ENCODE data around the gene PRLR. TPM values are rescaled to one million over a fixed set of nuclear protein-coding genes. Genes with fewer than 3 reads are reported as not detected.

PRLR gene
- total and polyA plus RNA-seq, 4 donors = 3.5 to 44.5 (median 14.3) TPM

GRCh38 chr5:35201291-35201690 is 29.0 kb downstream of the PRLR start:
- H3K4me3 ChIP-seq (ENCODE audit: low read depth in 1 of 3, low read length in 3 of 3) = no peak overlapping the region
- WGBS = 93% methylated on average over 2 of the region's 2 CpGs
- DNase-seq (ENCODE audit: low spot score) = no peak
- H3K27me3 ChIP-seq (ENCODE audit: control insufficient read depth in 4 of 4, insufficient read depth in 4 of 4, low read length in 3 of 4) = no peaks in the 10 kb centered on the region
- no peak for TF ChIP-seq NR2F2 (IDR thresholded peaks at IDR 0.05)
- TF ChIP-seq FOXA2 (IDR thresholded peaks at IDR 0.05) = no peak
- peaks cover 3 to 16% (median 16%) of the 10 kb centered on the region in 4 donors for H3K4me1 ChIP-seq (ENCODE audit: control insufficient read depth in 4 of 4, insufficient read depth in 4 of 4, low read length in 3 of 4)
- H3K9ac ChIP-seq (ENCODE audit: low read depth in 1 of 2, low read length in 2 of 2) = no peak overlapping the region
- H3K9me3 ChIP-seq (ENCODE audit: control insufficient read depth in 4 of 4, low read length in 3 of 4) = no peaks in the 10 kb centered on the region
- no peaks in the 10 kb centered on the region for H3K36me3 ChIP-seq (ENCODE audit: control insufficient read depth in 4 of 4, insufficient read depth in 3 of 4, low read depth in 1 of 4, low read length in 3 of 4)
- H3K27ac ChIP-seq (ENCODE audit: low read depth in 1 of 2, low read length in 2 of 2) = no peak overlapping the region

- H3K4me3 ChIP-seq (ENCODE audit: low read depth in 1 of 3, low read length in 3 of 3) = no peak overlapping the region
- H3K36me3 ChIP-seq (ENCODE audit: control insufficient read depth in 4 of 4, insufficient read depth in 3 of 4, low read depth in 1 of 4, low read length in 3 of 4) = no peaks in the 10 kb centered on the region
- H3K27me3 ChIP-seq (ENCODE audit: control insufficient read depth in 4 of 4, insufficient read depth in 4 of 4, low read length in 3 of 4) = no peaks in the 10 kb centered on the region
- H3K27ac ChIP-seq (ENCODE audit: low read depth in 1 of 2, low read length in 2 of 2) = no peak overlapping the region
- DNase-seq (ENCODE audit: low spot score) = no peak
- peaks cover 3 to 16% (median 16%) of the 10 kb centered on the region in 4 donors for H3K4me1 ChIP-seq (ENCODE audit: control insufficient read depth in 4 of 4, insufficient read depth in 4 of 4, low read length in 3 of 4)
- H3K9me3 ChIP-seq (ENCODE audit: control insufficient read depth in 4 of 4, low read length in 3 of 4) = no peaks in the 10 kb centered on the region
- no peak overlapping the region for H3K9ac ChIP-seq (ENCODE audit: low read depth in 1 of 2, low read length in 2 of 2)
- TF ChIP-seq NR2F2 (IDR thresholded peaks at IDR 0.05) (no peak), FOXA2 (IDR thresholded peaks at IDR 0.05) (no peak), REST (IDR thresholded peaks at IDR 0.05) (no peak), GABPA (IDR thresholded peaks at IDR 0.05 in 1 of 2, conservative IDR thresholded peaks at IDR 0.05 in 1 of 2) (no peak), HNF4G (IDR thresholded peaks at IDR 0.05) (no peak), TAF1 (conservative IDR thresholded peaks at IDR 0.05) (no peak), HNF4A (conservative IDR thresholded peaks at IDR 0.05) (no peak), SP1 (IDR thresholded peaks at IDR 0.05) (no peak), ZBTB33 (IDR thresholded peaks at IDR 0.05) (no peak), CTCF (IDR thresholded peaks at IDR 0.05; ENCODE audit: low read depth, low read length, missing input control) (no peak), JUND (IDR thresholded peaks at IDR 0.05) (no peak), RXRA (IDR thresholded peaks at IDR 0.05) (no peak), ATF3 (IDR thresholded peaks at IDR 0.05) (no peak)
- 94% methylated on average over 3 of the region's 3 CpGs for WGBS
These were observed 30.4 kb downstream of the PRLR start for GRCh38 chr5:35199886-35200285.

All from liver (tissue), 9 donors.